Measurements from ENCODE around the gene TMEM95.
"Not testable (repeated sequence)": the region's sequence is repeated elsewhere in the genome, so short reads cannot be mapped to it uniquely, and the experiment has no call there.

TMEM95 gene

DNA sequence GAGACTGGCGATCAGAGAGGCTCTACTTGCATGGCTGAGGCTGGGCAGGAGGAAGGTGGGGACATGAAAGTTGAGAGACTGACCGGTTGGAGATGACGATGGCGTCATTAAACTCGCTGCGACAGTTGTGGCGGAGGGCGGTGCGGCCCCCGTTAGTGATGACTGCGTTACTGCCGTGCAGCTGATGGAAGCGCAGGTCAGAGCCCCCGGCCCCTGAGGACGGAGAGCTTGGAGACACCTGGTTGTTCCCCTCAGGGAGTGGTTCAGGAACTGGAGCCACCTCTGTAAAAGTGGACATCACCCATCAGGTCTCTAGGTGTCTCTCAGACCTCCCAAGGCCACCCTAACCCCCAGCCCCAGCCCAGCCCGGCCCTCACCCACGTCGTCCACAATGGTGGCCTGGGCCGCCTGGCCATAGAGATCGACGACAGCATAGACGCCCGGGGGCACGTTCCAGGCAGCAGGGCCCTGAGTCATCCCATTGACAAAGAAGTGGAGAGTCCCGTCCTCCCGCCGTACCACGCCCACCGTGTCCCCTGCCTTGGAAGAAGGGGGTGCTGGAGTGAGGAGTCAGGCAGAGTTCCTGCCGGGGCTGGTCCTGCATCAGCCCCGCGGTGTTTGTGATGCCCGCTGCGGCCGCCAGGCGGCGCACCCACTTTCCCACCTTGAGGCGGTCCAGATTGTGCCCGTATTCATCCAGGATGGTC is 31.1 kb upstream of the TMEM95 start:
- no peak for DNase-seq (ENCODE audit: low spot score)

DNA sequence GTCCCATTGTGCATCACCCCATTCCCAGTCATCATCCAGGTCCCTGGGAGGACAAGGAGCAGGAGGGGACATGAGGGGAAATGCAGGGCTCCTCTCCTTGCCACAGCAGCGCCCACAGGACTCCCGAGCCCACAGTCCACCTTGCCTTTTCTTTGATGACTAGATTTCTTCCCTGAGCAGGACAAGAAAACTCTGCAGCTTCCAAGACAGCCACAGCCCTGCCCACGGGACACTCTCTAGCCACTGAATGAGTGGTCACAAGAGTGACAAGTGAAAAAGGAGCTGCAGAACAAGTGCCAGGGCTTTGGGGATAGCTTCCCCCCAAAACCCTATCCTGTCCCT is 30.5 kb upstream of the TMEM95 start:
- no peak for DNase-seq (ENCODE audit: low spot score)

DNA sequence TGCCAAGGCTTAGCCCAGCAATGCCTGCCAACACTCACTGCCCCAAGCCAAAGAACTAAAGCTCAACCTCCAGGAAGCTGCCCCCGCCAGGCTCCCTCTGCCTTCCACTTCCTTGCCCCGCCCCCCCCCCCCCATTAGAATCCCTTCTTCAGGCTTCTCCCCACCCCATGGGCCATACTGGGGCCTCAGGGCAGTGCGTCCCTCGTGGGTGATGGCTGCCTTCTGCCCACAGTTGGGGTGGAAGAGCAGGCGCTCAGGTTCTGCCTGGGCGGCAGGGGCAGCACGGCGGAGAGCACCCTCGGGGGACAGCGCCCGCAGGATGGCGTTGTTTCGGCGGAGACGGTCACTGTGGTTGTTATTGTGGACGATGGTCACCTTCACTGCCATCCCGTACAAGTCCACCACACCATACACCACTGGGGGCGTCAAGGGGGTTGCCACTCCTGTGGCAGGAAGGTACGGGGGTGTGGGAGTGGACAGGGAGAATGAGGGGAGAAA is 29.9 kb upstream of the TMEM95 start:
- no peak for DNase-seq (ENCODE audit: low spot score)

DNA sequence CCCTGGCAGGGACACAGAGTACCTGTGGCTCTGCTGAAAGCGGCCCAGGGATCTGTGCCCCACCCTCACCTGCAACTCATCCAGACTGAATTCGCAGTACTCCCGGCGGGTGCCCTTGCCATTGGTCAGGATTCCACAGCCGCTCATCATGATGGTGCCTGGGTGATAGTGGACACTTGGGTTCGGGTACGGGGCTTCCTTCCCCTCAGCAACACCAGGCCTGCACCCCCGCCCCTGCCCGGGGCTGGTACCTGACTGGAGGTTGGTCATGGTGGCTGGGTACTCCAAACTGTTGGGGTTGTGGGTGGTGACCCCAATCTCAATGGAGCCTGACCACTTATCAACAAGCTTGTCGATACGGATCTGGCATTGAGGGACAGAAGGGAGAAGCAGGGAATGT is 28.8 kb upstream of the TMEM95 start:
- DNase-seq (ENCODE audit: low spot score), result no peak

DNA sequence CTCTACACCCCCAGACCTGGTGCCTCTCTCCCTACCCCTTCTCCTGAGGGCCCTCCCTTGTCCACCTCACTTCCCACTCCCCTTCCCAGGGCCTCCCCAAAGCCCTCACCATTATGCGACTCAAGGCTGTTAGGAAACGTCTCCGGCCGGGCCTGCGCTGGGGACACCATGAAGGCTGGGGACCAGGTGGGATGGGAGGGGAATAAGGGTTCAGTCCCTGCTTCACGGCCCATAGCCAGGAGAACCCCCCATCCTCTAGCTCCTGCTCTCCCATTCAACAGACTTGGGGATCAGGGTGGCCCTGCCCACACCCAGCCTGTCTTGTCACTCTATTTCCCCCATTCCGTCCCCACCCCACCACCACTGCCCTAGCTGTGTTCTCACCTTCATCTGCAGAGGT is 27.9 kb upstream of the TMEM95 start:
- no peak for DNase-seq (ENCODE audit: low spot score)

DNA sequence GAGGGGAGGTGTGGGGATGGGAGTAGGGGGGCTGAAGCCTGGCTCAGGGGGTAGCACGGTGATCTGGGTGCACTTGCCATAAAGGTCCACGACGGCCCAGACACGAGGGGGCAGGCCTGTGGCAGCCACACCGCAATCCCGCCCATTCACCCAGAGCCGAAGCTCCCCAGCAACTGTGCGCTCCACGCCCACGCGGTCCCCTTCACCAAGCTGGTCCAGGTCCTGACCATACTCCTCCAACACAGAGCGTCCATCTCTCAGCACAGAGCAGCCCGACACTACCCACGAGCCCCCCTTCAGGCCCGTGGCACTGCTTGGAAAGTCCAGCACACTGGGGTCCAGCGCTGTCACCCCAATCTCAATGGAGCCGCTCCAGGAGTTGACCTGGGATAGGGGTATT is 27.5 kb upstream of the TMEM95 start:
- no peak for DNase-seq (ENCODE audit: low spot score)

DNA sequence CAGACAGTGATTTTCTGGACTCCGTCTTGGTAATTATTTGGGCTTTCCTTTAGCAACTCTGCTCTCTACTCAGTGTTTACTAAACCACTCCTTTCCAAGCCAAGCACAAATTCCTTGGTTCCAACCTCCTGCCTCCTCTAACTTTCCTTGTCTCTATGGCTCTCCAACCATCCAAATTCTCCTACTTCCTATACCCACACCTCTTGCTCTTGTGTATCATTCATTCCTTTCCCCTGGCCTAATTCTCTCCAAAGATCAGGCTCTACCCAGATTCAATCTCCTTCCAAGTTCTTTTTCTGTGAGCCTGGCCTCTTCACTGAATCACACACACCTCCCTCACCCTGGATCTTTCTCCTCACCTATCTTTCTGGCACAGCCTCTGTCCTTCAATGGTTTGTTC is 26.9 kb upstream of the TMEM95 start:
- no peak for DNase-seq (ENCODE audit: low spot score)

DNA sequence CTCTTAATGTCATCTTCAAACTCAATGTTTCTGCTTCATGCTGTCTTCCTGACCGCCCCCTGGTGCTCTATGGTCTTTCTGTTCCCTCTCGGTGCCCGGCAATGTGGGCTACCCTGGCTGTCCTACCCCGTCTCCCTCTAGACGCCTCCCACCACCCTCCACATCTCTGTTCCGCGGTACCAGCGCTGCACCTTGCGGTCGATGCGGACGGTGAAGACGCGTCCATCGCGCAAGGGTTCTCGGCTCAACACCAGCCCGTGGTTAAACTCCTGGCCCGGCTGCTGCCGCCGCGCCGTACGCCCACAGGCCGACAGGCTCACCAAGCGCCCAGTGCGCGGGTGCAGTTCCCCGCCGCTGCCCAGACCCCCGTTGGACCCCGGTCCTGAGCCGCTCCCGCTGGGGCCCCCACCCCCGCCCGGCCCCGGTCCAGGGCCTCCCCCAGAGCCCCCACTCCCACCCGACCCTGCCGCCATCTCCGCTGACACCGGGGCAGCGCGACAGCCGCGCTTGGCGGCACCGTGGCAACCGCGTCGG is 26.0 kb upstream of the TMEM95 start, which contains the start of gene NEURL4:
Gene NEURL4, minus strand, starts transcription at position 496 of the 534 bp plus-strand sequence. Its CDS starts 23 bp downstream, at position 473.
- DNase-seq (ENCODE audit: low spot score), result peak; percentile 26

DNA sequence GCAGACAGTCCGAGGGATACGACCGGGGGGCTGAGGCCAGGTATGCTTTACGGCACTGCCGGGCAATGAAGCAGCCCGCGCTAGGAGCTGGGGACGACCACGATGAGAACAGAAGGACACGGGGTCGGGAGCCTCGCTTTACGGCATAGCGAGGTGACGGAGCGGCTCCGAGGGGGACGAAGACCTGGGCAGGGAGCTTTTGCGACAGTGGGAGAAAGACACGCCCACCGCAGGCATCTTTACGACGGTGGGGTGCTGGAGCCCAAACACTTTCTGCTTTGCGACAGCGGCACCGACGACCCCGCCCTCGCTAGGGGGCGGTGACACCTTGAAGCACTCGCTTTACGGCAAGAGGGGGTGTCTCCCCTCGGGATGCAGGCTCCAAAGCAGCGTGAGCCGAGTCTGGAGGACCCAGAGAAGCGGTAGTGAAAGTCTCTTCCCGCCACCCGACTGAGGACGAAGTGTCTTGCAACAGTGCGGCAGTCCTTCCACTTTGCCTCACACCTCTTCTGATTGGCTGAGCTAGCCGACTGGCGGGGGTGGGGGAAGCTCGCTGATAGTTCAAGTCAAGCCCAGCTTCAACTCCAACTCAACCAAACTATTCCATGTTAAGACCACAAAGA is 25.5 kb upstream of the TMEM95 start:
- peak; percentile 96 for DNase-seq (ENCODE audit: low spot score)

DNA sequence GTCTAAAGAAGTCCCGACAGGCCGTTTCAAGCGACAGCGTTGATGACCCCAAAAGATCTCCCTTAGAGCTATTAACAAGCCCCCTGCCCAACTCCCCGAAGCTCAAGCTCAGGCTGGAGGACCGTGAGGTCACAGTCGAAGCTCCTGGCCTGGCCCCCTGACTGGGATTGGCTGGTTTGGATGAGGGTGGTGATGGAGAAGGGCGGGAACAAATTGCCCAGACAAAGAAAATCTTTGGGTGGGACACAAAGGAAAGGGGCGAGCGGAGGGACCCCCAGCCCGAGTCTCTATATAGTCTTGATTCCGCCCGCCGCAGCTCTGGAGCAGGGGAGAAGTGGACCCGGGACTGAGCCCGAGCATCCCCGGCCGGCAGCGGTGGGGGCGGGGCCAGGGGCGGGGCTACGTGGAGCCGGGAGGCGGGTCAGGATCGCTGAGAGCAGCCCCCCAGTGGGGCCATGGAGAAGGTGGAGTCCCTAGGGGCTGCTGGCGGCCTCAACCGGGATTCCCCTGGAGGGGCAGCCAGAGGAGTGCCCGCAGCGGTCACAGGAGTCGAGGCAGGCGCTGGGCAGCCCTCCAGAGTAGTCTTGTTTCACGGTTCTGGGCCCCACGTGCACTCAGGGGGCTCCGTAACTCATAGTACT is 24.8 kb upstream of the TMEM95 start:
- peak; percentile 77 for DNase-seq (ENCODE audit: low spot score)

DNA sequence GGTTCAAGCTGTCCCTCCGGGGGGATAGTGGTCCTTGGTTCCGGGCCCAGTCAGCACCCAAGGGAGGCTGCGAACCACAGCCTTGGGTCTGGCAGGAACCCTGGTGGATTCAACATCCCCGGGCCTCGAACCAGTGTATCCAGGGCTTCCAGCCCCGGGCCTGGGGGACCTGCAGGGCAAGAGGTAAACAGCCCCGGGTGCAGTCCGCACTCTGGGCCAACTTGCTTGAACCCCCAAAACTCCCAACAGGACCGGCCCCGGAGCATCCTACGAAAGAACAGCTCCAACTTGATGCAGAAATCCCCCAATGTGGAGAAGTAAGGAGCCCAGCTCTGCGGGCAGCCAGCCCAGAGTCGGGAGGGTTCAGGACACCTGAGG is 24.3 kb upstream of the TMEM95 start:
- no peak for DNase-seq (ENCODE audit: low spot score)

DNA sequence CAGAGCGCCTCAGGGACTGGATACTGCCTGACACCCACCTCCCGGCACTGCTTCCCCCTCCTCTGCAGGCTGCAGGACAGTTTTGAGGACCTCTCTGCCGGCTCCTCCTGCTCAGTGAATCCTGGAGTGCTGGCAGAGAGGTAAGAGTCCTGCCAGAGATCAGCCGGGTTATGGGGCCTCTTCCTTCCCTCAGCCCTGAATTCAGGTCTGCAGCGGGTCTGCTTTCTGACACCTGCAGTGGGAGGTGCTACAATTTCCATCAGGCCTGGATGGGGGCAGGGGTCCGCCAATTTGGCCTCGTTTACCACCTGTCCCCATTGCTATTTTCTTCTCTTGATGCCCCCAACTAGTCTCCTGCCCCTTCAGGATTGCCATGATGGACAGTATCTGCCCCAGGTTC is 22.8 kb upstream of the TMEM95 start:
- DNase-seq (ENCODE audit: low spot score), result no peak

DNA sequence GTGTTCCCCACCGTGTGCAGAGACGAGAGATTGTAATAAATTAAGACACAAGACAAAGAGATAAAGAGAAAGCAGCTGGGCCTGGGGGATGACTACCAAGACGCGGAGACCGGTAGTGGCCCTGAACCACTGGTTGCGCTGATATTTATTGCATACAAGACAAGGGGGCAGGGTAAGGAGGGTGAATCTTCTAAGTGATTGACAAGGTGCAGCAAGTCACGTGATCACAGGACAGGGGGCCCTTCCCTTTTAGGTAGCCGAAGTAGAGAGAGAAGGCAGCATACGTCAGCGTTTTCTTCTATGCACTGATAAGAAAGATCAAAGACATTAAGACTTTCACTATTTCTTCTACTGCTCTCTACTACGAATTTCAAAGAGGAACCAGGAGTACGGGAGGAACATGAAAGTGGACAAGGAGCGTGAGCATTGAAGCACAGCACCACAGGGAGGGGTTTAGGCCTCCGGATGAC is 22.3 kb upstream of the TMEM95 start:
- DNase-seq (ENCODE audit: low spot score), result not testable (repeated sequence)

DNA sequence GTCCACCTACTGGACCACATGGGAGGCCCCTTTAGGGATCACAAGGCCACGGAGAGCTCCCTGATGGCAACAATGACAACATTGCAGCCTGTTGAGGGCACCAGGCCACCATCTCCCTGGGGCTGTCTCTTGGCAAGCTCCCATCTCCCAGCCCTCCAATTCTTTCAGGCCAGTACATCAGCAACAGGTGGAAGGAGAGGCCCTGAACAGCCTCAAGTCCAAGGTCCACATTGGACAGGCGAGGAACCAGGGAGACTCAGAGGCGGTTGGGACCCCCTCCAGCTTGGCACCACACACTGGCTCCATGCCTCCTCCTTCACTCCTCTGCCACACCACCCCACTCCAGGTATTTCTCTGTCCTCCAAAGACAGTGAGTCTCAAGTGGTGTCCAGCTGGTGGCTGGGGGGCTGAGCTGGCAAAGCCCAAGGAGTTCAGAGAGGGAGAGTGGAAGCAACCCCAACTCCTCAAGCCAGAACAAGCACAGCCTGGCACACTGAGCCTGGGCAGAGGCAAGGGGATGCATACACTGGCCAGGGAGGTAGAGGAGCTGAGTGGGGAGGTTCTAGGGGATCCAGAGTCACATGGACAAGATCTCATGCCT is 19.9 kb upstream of the TMEM95 start:
- no peak for DNase-seq (ENCODE audit: low spot score)

DNA sequence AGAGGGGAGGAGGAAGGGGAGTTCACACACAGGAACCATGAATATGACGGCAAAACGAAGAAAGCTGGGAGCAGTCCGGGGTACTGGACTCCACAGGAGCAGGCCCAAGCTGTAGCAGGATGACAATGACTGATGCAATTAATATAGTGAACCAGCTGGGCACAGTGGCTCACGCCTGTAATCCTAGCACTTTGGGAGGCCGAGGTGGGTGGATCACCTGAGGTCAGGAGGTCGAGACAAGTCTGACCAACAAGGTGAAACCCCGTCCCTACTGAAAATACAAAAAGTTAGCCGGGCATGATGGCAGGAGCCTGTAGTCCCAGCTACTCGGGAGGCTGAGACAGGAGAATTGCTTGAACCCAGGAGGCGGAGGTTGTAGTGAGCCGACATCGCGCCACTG is 19.2 kb upstream of the TMEM95 start:
- DNase-seq (ENCODE audit: low spot score), result not testable (repeated sequence)

DNA sequence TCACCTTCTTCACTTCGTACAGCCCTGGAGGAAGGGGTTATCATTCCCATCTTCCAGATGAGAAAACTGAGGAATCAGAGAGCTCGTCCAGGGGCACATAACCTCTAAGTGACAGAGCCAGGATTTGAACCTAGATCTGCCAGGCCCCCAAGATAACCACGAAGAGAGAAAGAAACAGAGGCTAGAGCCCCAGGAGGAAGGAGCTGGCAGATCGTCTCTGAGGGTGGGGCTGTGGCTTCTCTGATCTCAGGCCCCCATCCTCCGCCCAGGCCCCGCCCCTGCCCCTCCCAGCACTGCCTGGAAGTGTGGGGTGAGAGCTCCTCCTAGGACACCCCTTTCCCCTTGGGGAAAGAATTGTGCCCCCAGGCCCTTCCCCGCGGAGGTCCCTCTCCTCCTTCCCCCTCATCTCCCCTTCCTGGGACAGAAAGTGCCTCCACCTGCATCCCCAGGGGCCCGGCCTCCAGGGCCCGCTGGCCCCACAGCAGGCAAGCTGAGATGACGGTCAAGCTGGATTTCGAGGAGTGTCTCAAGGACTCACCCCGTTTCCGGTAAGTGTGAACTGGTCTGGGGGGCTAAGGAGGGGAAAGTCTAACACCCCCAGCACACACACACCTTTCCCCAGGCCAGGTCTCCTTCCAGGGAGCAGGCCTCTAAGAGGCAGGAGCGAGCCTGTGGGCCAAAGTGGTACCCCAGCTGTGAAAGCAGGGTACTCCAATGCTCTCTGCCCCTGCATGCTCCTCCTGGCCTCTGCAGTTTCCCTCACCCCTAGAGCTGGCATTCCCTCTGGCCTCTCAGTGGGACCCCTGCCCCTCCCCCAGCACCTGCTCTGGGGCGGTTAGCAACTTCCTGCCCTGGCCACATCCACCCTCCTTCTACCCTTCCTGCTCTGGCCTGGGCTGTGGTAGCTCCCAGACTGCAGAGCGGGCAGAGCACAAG is 18.4 kb upstream of the TMEM95 start, which contains the start of gene ACAP1:
Gene ACAP1, plus strand, starts transcription at position 290 of the 936 bp plus-strand sequence. Its CDS starts 206 bp downstream, at position 496.
- DNase-seq (ENCODE audit: low spot score), result no peak

DNA sequence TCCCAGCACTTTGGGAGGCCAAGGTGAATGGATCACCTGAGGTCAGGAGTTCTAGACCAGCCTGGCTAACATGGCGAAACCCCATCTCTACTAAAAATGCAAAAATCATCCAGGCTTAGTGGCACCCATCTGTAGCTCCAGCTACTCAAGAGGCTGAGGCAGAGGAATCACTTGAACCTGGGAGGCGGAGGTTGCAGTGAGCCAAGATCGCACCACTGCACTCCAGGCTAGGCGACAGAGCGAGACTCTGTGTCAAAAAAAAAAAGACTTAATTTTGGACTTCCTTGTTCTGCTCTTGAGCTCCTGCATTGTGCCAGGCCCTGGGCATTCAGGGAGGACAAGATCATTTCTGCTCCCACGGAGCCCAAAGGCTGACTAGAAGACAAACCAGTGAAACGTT is 17.4 kb upstream of the TMEM95 start:
- DNase-seq (ENCODE audit: low spot score), result not testable (repeated sequence)

DNA sequence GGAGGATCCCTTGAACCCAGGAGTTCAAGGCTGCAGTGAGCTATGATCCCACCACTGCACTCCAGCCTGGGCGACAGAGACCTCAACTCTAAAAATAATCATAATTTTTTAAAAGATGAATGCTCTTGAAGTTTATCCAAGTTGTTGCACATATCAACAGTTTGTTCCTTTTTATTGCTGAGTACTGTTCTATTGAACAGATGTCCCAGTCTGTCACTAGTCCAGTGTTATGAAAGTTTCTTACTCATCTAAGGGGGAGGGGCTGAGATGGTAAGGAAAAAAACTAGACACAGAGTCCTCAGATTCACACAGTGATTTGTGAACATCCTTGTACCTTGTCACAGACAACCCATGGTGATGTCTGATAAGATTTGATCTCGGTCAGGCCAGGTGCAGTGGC is 14.8 kb upstream of the TMEM95 start:
- no peak for DNase-seq (ENCODE audit: low spot score)

DNA sequence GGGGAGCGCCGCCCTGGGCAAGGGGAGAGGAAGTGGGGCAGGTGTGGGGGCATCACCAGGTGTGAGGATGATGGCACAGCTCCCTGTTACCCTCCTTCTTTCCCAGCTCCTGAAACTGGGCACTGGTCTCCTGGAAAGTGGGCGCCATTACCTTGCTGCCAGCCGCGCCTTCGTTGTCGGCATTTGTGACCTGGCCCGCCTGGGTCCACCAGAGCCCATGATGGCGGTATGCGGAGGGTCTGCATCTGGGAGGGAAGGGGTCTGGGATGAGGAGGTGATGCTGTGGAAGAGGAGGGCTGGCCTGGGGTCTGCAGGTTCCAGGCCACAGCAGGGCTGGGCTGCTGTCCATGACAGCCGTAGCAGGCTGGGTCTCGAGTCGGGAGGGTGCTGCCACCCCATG is 13.1 kb upstream of the TMEM95 start:
- no peak for DNase-seq (ENCODE audit: low spot score)

DNA sequence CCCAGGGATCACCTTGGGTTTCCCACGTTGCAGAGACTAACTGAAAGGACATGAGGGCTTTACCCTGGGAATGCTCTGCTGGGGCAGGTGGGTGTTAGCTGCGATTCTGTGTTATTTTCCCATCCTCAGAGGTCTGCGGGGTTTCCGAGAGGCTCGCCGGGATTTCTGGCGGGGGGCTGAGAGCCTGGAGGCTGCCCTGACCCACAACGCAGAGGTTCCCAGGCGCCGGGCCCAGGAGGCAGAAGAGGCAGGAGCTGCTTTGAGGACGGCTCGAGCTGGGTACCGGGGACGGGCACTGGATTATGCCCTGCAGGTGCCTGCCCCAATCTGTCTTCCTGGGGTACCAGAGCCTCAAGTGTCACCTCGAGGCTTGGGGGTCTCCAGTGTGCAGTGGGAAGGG is 11.7 kb upstream of the TMEM95 start:
- DNase-seq (ENCODE audit: low spot score), result no peak
